Erythroblast (primary cell): ENCODE data around the gene TESK2.

ENCODE experiments used
- GATA1 ChIP-seq: IDR thresholded peaks from 2 replicates; pipeline ENCODE4 v1.6.1; 2011; ENCODE audit warnings: low read depth, mild to moderate bottlenecking, control low read depth, low read length, moderate library complexity
- POLR2A ChIP-seq: IDR thresholded peaks from 2 replicates; pipeline ENCODE4 v1.6.1; 2011; ENCODE audit warnings: mild to moderate bottlenecking, low read length

DNA sequence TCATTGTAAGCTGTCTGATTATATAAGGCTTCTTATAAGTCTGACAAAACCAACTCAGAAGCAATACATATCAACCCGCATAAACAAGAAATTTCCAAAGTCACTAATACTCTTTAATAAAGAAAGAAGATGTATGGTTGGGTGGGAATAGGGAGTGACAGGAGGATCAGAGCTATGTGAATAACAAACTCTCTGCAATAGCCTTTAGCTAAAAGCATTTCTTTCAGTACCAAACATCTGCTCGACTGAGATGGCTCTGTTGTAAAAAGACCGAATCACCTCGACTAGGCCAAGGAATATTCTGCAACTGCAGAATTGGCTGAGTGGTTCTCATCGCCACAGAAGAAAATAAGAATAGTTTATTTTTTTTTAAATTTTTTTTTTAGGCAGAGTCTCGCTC lies 111.4 kb downstream of the TESK2 start:
- no peak for TF ChIP-seq POLR2A
- no peak for TF ChIP-seq GATA1
